Measurements from ENCODE around the gene SEC61A1.

DNA sequence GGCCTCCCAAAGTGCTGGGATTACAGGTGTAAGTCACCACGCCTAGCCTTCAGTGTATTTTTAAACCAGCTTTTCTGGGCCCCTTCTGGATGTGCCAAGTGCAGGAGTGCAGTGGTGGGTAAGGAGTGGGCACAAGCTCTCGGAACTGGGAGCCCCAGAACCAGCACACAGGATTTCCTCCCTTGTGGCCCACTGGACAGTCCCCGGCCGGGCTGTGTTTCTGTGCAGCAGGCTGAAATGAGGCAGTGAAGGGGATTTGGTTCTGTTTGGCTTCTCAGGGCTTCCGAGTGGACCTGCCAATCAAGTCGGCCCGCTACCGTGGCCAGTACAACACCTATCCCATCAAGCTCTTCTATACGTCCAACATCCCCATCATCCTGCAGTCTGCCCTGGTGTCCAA is 14.4 kb downstream of the SEC61A1 start:
- TF ChIP-seq RAD21 (IDR thresholded peaks at IDR 0.05) (no peak), SP1 (IDR thresholded peaks at IDR 0.05) (no peak), CTCF (IDR thresholded peaks at IDR 0.05; ENCODE audit: low read depth, low read length, missing input control) (no peak), YY1 (IDR thresholded peaks at IDR 0.05) (no peak), EGR1 (IDR thresholded peaks at IDR 0.05; ENCODE audit: low read depth in 2 of 2) (no peak), RXRA (IDR thresholded peaks at IDR 0.05) (no peak), FOXA2 (IDR thresholded peaks at IDR 0.05) (no peak), MAX (IDR thresholded peaks at IDR 0.05) (no peak), GABPA (IDR thresholded peaks at IDR 0.05 in 1 of 2, conservative IDR thresholded peaks at IDR 0.05 in 1 of 2) (no peak)
- TF ChIP-seq, protein P1, sequence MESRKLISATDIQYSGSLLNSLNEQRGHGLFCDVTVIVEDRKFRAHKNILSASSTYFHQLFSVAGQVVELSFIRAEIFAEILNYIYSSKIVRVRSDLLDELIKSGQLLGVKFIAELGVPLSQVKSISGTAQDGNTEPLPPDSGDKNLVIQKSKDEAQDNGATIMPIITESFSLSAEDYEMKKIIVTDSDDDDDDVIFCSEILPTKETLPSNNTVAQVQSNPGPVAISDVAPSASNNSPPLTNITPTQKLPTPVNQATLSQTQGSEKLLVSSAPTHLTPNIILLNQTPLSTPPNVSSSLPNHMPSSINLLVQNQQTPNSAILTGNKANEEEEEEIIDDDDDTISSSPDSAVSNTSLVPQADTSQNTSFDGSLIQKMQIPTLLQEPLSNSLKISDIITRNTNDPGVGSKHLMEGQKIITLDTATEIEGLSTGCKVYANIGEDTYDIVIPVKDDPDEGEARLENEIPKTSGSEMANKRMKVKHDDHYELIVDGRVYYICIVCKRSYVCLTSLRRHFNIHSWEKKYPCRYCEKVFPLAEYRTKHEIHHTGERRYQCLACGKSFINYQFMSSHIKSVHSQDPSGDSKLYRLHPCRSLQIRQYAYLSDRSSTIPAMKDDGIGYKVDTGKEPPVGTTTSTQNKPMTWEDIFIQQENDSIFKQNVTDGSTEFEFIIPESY (IDR thresholded peaks at IDR 0.05) = no peak
